Liver (tissue), 9 donors: ENCODE measurements around the gene CISD1. TPM values are rescaled to one million over a fixed set of nuclear protein-coding genes. Genes with fewer than 3 reads are reported as not detected.
A peak's percentile ranks its signal among the peaks of the same experiment; 100 is the strongest.

Experiments used
- DNase-seq: peaks from one replicate; pipeline ENCODE4 v3.0.0-alpha.2; 2017; ENCODE audit warnings: low spot score
- H3K27ac ChIP-seq, 2 donors: one replicate each; pipeline ENCODE4 v1.7.0; 2013; ENCODE audit warnings: inconsistent platforms in 2 of 2, low read length in 2 of 2, control low read depth in 1 of 2, low read depth in 1 of 2, mild to moderate bottlenecking in 1 of 2
- H3K27me3 ChIP-seq, 4 donors: one replicate each; pipeline versions ENCODE4 v1.6.1 to v1.7.0; 2013; ENCODE audit warnings: low read length in 3 of 4, inconsistent platforms in 1 of 4, mild to moderate bottlenecking in 1 of 4, moderate library complexity in 1 of 4; ENCODE audit not compliant: control insufficient read depth in 4 of 4, insufficient read depth in 4 of 4
- H3K36me3 ChIP-seq, 4 donors: one replicate each; pipeline versions ENCODE4 v1.6.1 to v1.7.0; 2013; ENCODE audit warnings: low read length in 3 of 4, mild to moderate bottlenecking in 3 of 4, low read depth in 1 of 4, moderate library complexity in 1 of 4; ENCODE audit not compliant: control insufficient read depth in 4 of 4, insufficient read depth in 3 of 4
- H3K4me1 ChIP-seq, 4 donors: one replicate each; pipeline versions ENCODE4 v1.6.1 to v1.7.0; 2013; ENCODE audit warnings: low read length in 3 of 4, mild to moderate bottlenecking in 3 of 4, moderate library complexity in 1 of 4; ENCODE audit not compliant: control insufficient read depth in 4 of 4, insufficient read depth in 4 of 4
- H3K4me3 ChIP-seq, 3 donors: one replicate each; pipeline versions ENCODE4 v1.6.1 to v1.7.0; 2013; ENCODE audit warnings: low read length in 3 of 3, control low read depth in 1 of 3, low read depth in 1 of 3, mild to moderate bottlenecking in 1 of 3
- H3K9ac ChIP-seq, 2 donors: one replicate each; pipeline ENCODE4 v1.7.0; 2013; ENCODE audit warnings: low read length in 2 of 2, mild to moderate bottlenecking in 2 of 2, moderate library complexity in 2 of 2, control low read depth in 1 of 2, low read depth in 1 of 2
- H3K9me3 ChIP-seq, 4 donors: one replicate each; pipeline versions ENCODE4 v1.6.1 to v1.7.0; 2013; ENCODE audit warnings: low read length in 3 of 4; ENCODE audit not compliant: control insufficient read depth in 4 of 4
- ATF3 ChIP-seq: IDR thresholded peaks from 2 replicates; pipeline ENCODE4 v1.6.1; 2016; ENCODE audit warnings: antibody characterized with exemption
- EGR1 ChIP-seq, 2 donors: IDR thresholded peaks; 2 replicates each; pipeline ENCODE4 v1.6.1; 2016 to 2018; ENCODE audit warnings: antibody characterized with exemption in 2 of 2, low read depth in 2 of 2
- FOXA1 ChIP-seq: IDR thresholded peaks from 2 replicates; pipeline ENCODE4 v1.6.1; 2016; ENCODE audit warnings: antibody characterized with exemption
- FOXA2 ChIP-seq: IDR thresholded peaks from 2 replicates; pipeline ENCODE4 v1.6.1; 2016; ENCODE audit warnings: antibody characterized with exemption
- HNF4A ChIP-seq, 2 donors: conservative IDR thresholded peaks; 2 replicates each; pipeline ENCODE4 v1.6.1; 2016; ENCODE audit warnings: antibody characterized with exemption in 2 of 2, mild to moderate bottlenecking in 2 of 2
- HNF4G ChIP-seq: IDR thresholded peaks from 2 replicates; pipeline ENCODE4 v1.6.1; 2016; ENCODE audit warnings: antibody characterized with exemption
- JUND ChIP-seq, 2 donors: IDR thresholded peaks; 2 replicates each; pipeline ENCODE4 v1.6.1; 2016; ENCODE audit warnings: antibody characterized with exemption in 2 of 2
- NR2F2 ChIP-seq: IDR thresholded peaks from 2 replicates; pipeline ENCODE4 v1.6.1; 2016; ENCODE audit warnings: antibody characterized with exemption
- RXRA ChIP-seq, 2 donors: IDR thresholded peaks; 2 replicates each; pipeline ENCODE4 v1.6.1; 2017 to 2018; ENCODE audit warnings: antibody characterized with exemption in 2 of 2, mild to moderate bottlenecking in 1 of 2
- SP1 ChIP-seq: IDR thresholded peaks from 2 replicates; pipeline ENCODE4 v1.6.1; 2018; ENCODE audit warnings: antibody characterized with exemption, mild to moderate bottlenecking
- WGBS: extraction: QIAGEN DNeasy Blood & Tissue Kit; methylation state at CpG from one replicate; pipeline ENCODE4 v1.1.7; 2013; 5-methylcytosine and 5-hydroxymethylcytosine counted together
- polyA plus RNA-seq, 2 donors: library from polyadenylated mRNA; stranded (reverse) in 1 of 2; unstranded in 1 of 2; fragments of 200-250 nt in 1 of 2; fragments of >200 nt in 1 of 2; fragmentation: Nextera tagmentation in 1 of 2; extraction: Ambion mirVana in 1 of 2; gene quantifications; one replicate each; pipeline versions ENCODE4 v1.2.1 to v1.2.3, GENCODE V29; 2013 to 2015
- total RNA-seq, 2 donors: library from RNA; depleted of rRNA; stranded (reverse); fragments of >200 nt; gene quantifications; one replicate each; pipeline ENCODE4 v1.2.3, GENCODE V29; 2014
- TF ChIP-seq, protein P1 (sequence below): IDR thresholded peaks from 2 replicates; pipeline ENCODE4 v1.6.1; 2016; ENCODE audit warnings: antibody characterized with exemption, mild to moderate bottlenecking
- TF ChIP-seq, protein P2 (sequence below): IDR thresholded peaks from 2 replicates; pipeline ENCODE4 v1.6.1; 2016; ENCODE audit warnings: antibody characterized with exemption
- donor health status: healthy.
- donor health status: healthy.
- donor health status: healthy.
- donor health status: healthy.
- donor health status: healthy.

CISD1 gene
- total and polyA plus RNA-seq, 4 donors, result 8.5 to 141 (median 15.5) TPM

GRCh38 chr10:58275908-58276307 is 6.9 kb downstream of the CISD1 start:
- Histone ChIP-seq H3K27ac (peak overlapping the region in 1 of 2 donors; percentile 55), H3K36me3 (peaks cover 0 to 8% (median 3%) of the 10 kb centered on the region in 4 donors), H3K9me3 (no peaks in the 10 kb centered on the region), H3K9ac (no peak overlapping the region), H3K27me3 (no peaks in the 10 kb centered on the region), H3K4me1 (peaks cover 3 to 15% (median 10%) of the 10 kb centered on the region in 4 donors), H3K4me3 (no peak overlapping the region)
- DNase-seq, result no peak
- TF ChIP-seq EGR1 (IDR thresholded peaks at IDR 0.05; ENCODE audit: low read depth in 2 of 2), result no peak
- TF ChIP-seq NR2F2, result peak; percentile 43
- TF ChIP-seq ATF3, result no peak
- TF ChIP-seq, protein P1, sequence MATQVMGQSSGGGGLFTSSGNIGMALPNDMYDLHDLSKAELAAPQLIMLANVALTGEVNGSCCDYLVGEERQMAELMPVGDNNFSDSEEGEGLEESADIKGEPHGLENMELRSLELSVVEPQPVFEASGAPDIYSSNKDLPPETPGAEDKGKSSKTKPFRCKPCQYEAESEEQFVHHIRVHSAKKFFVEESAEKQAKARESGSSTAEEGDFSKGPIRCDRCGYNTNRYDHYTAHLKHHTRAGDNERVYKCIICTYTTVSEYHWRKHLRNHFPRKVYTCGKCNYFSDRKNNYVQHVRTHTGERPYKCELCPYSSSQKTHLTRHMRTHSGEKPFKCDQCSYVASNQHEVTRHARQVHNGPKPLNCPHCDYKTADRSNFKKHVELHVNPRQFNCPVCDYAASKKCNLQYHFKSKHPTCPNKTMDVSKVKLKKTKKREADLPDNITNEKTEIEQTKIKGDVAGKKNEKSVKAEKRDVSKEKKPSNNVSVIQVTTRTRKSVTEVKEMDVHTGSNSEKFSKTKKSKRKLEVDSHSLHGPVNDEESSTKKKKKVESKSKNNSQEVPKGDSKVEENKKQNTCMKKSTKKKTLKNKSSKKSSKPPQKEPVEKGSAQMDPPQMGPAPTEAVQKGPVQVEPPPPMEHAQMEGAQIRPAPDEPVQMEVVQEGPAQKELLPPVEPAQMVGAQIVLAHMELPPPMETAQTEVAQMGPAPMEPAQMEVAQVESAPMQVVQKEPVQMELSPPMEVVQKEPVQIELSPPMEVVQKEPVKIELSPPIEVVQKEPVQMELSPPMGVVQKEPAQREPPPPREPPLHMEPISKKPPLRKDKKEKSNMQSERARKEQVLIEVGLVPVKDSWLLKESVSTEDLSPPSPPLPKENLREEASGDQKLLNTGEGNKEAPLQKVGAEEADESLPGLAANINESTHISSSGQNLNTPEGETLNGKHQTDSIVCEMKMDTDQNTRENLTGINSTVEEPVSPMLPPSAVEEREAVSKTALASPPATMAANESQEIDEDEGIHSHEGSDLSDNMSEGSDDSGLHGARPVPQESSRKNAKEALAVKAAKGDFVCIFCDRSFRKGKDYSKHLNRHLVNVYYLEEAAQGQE, result no peak

GRCh38 chr10:58278274-58278961 is 9.5 kb downstream of the CISD1 start:
- Histone ChIP-seq H3K36me3 (peaks cover 0 to 11% (median 3%) of the 10 kb centered on the region in 4 donors), H3K9me3 (no peaks in the 10 kb centered on the region), H3K27me3 (no peaks in the 10 kb centered on the region), H3K4me1 (peaks cover 2 to 15% (median 10%) of the 10 kb centered on the region in 4 donors), H3K4me3 (no peak overlapping the region), H3K9ac (no peak overlapping the region), H3K27ac (no peak overlapping the region)
- DNase-seq, result no peak
- 71% methylated on average over 7 of the region's 7 CpGs for WGBS
- TF ChIP-seq JUND (IDR thresholded peaks at IDR 0.05) (no peak), ATF3 (peak; percentile 45)

GRCh38 chr10:58278962-58279307 is 10.0 kb downstream of the CISD1 start:
- Histone ChIP-seq H3K4me1 (peaks cover 2 to 15% (median 10%) of the 10 kb centered on the region in 4 donors), H3K9me3 (no peaks in the 10 kb centered on the region), H3K9ac (no peak overlapping the region), H3K27ac (no peak overlapping the region), H3K36me3 (peaks cover 0 to 11% (median 3%) of the 10 kb centered on the region in 4 donors), H3K27me3 (no peaks in the 10 kb centered on the region), H3K4me3 (no peak overlapping the region)
- 89% methylated on average over 1 of the region's 1 CpG for WGBS
- no peak for DNase-seq
- TF ChIP-seq NR2F2 (no peak), HNF4G (no peak), FOXA2 (no peak), ATF3 (no peak), HNF4A (conservative IDR thresholded peaks at IDR 0.05) (no peak), RXRA (IDR thresholded peaks at IDR 0.05) (no peak), FOXA1 (no peak), JUND (IDR thresholded peaks at IDR 0.05) (no peak), SP1 (no peak)
- TF ChIP-seq, protein P2, sequence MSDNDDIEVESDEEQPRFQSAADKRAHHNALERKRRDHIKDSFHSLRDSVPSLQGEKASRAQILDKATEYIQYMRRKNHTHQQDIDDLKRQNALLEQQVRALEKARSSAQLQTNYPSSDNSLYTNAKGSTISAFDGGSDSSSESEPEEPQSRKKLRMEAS, result no peak
